Keratinocyte (primary cell): ENCODE results near the gene ZSWIM6. TPM values are rescaled to one million over a fixed set of nuclear protein-coding genes. Genes with fewer than 3 reads are reported as not detected.

Experiments
- DNase-seq: peaks from one replicate; pipeline ENCODE4 v3.0.0-alpha.2; 2011; ENCODE audit warnings: low read depth, missing footprints, low spot score
- FAIRE-seq: peaks from 2 replicates; lab custom pipeline; 2011; peaks lifted over from hg19 to GRCh38; lab: Jason Lieb, UNC
- H2AFZ ChIP-seq: 2 replicates; pipeline ENCODE4 v1.6.0; 2012; ENCODE audit warnings: low read length, control low read depth, inconsistent platforms; ENCODE audit not compliant: control insufficient read depth
- H3K27ac ChIP-seq: 2 replicates; pipeline ENCODE4 v1.5.1; 2011; ENCODE audit warnings: low read length; ENCODE audit not compliant: control insufficient read depth, insufficient read depth
- H3K27me3 ChIP-seq: 3 replicates; pipeline ENCODE4 v1.6.0; 2011; ENCODE audit warnings: low read length; ENCODE audit not compliant: control insufficient read depth, insufficient read depth; ENCODE audit errors: extremely low read depth
- H3K36me3 ChIP-seq, 2 experiments: 2 replicates in 1 of 2; 3 replicates in 1 of 2; pipeline ENCODE4 v1.5.1; 2011; ENCODE audit warnings: low read length in 2 of 2, mild to moderate bottlenecking in 1 of 2; ENCODE audit not compliant: control insufficient read depth in 2 of 2, insufficient read depth in 2 of 2; ENCODE audit errors: extremely low read depth in 1 of 2
- H3K4me1 ChIP-seq: 3 replicates; pipeline ENCODE4 v1.5.1; 2011; ENCODE audit warnings: low read length; ENCODE audit not compliant: control insufficient read depth, insufficient read depth; ENCODE audit errors: extremely low read depth
- H3K4me2 ChIP-seq: 3 replicates; pipeline ENCODE4 v1.6.0; 2011; ENCODE audit warnings: low read depth, low read length; ENCODE audit not compliant: control insufficient read depth, insufficient read depth; ENCODE audit errors: extremely low read depth
- H3K4me3 ChIP-seq, 3 experiments: fragments of 200-600 bp in 1 of 3; sonication (generic) in 1 of 3; 2 replicates in 2 of 3; 3 replicates in 1 of 3; pipeline ENCODE4 v1.5.1; 2011 to 2016; ENCODE audit warnings: low read length in 3 of 3, mild to moderate bottlenecking in 3 of 3, control low read depth in 2 of 3, inconsistent platforms in 1 of 3, low read depth in 1 of 3, mixed read lengths in 1 of 3, mixed run types in 1 of 3, moderate library complexity in 1 of 3; ENCODE audit not compliant: control insufficient read depth in 2 of 3, insufficient read depth in 2 of 3; ENCODE audit errors: extremely low read depth in 1 of 3
- H3K79me2 ChIP-seq: 2 replicates; pipeline ENCODE4 v1.6.0; 2012; ENCODE audit warnings: low read length; ENCODE audit not compliant: control insufficient read depth, insufficient read depth
- H3K9ac ChIP-seq: 3 replicates; pipeline ENCODE4 v1.6.0; 2011; ENCODE audit warnings: low read length; ENCODE audit not compliant: control insufficient read depth, insufficient read depth; ENCODE audit errors: extremely low read depth
- H3K9me1 ChIP-seq: 3 replicates; pipeline ENCODE4 v1.6.0; 2011; ENCODE audit warnings: low read length; ENCODE audit not compliant: control insufficient read depth, insufficient read depth; ENCODE audit errors: extremely low read depth
- H3K9me3 ChIP-seq: 2 replicates; pipeline ENCODE4 v1.5.1; 2012; ENCODE audit warnings: low read depth, low read length; ENCODE audit not compliant: control insufficient read depth
- H4K20me1 ChIP-seq: 3 replicates; pipeline ENCODE4 v1.6.0; 2011; ENCODE audit warnings: low read length; ENCODE audit not compliant: control insufficient read depth, insufficient read depth; ENCODE audit errors: extremely low read depth
- EZH2 ChIP-seq: IDR thresholded peaks from one replicate; pipeline ENCODE4 v1.6.1; 2012; ENCODE audit warnings: inconsistent platforms, mild to moderate bottlenecking, low read length, moderate library complexity
- dilution Hi-C: fragments of 300-500 bp; cut with MboI; formaldehyde crosslinking; loops from one replicate; pipeline ENCODE4 v1.7.0; 2020; ENCODE audit warnings: low sequenced_read_pairs; ENCODE audit not compliant: extremely low pct_ligation_motif_present
- polyA plus RNA-seq, 5 experiments: library from polyadenylated mRNA; depleted of rRNA in 3 of 5; stranded (reverse) in 3 of 5; stranded (forward) in 1 of 5; unstranded in 1 of 5; fragments of >200 nt; gene quantifications; 1 replicate in 1 of 5; 2 replicates in 3 of 5; 3 replicates in 1 of 5; pipeline versions ENCODE4 v1.2.1 to v1.2.3, GENCODE V29; 2011 to 2012; ENCODE audit warnings: missing spikeins in 2 of 5, low read depth in 1 of 5, low replicate concordance in 1 of 5
- TF ChIP-seq, protein P1 (sequence below), 3 experiments: IDR thresholded peaks in 1 of 3; conservative IDR thresholded peaks in 1 of 3; optimal IDR thresholded peaks in 1 of 3; 2 replicates in 2 of 3; 3 replicates in 1 of 3; pipeline versions ENCODE3 to v1.5.1; 2011; ENCODE audit warnings: low read length in 3 of 3, mild to moderate bottlenecking in 3 of 3, moderate library complexity in 2 of 3, control low read depth in 1 of 3, inconsistent platforms in 1 of 3; ENCODE audit not compliant: insufficient read depth in 2 of 3; ENCODE audit errors: extremely low read depth in 1 of 3

The ZSWIM6 gene
- polyA plus RNA-seq, 1 donor (not counting 4 experiments of a cell fraction or from before 2014, with no cell fraction given) = 9.9 TPM

DNA sequence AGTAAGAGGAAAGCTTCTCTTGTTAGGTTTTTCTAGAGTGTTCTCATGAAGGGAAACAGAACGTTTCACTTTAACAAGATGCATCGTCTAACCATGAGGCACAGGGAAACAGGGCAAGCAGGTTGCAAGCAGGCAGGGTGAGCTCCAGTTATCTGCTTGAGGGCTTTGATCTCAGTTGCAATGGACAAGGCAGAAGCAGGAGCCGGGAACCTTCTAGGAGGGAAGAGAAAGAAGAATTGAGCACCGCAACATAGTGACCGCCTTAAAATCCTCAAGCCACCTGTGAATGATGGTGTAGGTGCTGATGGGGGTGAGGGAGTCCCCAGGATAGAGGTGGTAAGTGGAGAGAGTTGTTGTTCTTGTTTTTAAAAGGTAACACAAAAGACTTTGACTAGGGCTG is 22.9 kb upstream of the ZSWIM6 start:
- no peak for FAIRE-seq

GRCh38 chr5:61311056-61311610 is 20.9 kb upstream of the ZSWIM6 start:
- Histone ChIP-seq H3K36me3 (no peaks in the 10 kb centered on the region), H3K4me1 (peaks cover 39% of the 10 kb centered on the region), H3K9ac (no peak overlapping the region), H3K79me2 (no peaks in the 10 kb centered on the region), H3K4me2 (no peak overlapping the region), H3K27ac (no peak overlapping the region), H3K27me3 (no peaks in the 10 kb centered on the region), H3K9me3 (no peaks in the 10 kb centered on the region), H3K4me3 (no peak overlapping the region), H4K20me1 (no peaks in the 10 kb centered on the region), H3K9me1 (no peaks in the 10 kb centered on the region), H2AFZ (no peak overlapping the region)
- FAIRE-seq (no peak), DNase-seq (no peak)
- dilution Hi-C loops = no loop called here
- TF ChIP-seq EZH2 = no peak
- TF ChIP-seq, protein P1, sequence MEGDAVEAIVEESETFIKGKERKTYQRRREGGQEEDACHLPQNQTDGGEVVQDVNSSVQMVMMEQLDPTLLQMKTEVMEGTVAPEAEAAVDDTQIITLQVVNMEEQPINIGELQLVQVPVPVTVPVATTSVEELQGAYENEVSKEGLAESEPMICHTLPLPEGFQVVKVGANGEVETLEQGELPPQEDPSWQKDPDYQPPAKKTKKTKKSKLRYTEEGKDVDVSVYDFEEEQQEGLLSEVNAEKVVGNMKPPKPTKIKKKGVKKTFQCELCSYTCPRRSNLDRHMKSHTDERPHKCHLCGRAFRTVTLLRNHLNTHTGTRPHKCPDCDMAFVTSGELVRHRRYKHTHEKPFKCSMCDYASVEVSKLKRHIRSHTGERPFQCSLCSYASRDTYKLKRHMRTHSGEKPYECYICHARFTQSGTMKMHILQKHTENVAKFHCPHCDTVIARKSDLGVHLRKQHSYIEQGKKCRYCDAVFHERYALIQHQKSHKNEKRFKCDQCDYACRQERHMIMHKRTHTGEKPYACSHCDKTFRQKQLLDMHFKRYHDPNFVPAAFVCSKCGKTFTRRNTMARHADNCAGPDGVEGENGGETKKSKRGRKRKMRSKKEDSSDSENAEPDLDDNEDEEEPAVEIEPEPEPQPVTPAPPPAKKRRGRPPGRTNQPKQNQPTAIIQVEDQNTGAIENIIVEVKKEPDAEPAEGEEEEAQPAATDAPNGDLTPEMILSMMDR (optimal IDR thresholded peaks at IDR 0.05 in 1 of 3, IDR thresholded peaks at IDR 0.05 in 1 of 3, conservative IDR thresholded peaks at IDR 0.05 in 1 of 3; ENCODE audit: extremely low read depth in 1 of 3, insufficient read depth in 2 of 3, low read length in 3 of 3) = no peak

More for the DNA sequence above, 22.9 kb upstream of the ZSWIM6 start:
- H3K27me3 ChIP-seq = no peaks in the 10 kb centered on the region
- no peaks in the 10 kb centered on the region for H3K36me3 ChIP-seq
- peaks cover 46% of the 10 kb centered on the region for H3K4me1 ChIP-seq
- TF ChIP-seq, protein P1 (optimal IDR thresholded peaks at IDR 0.05 in 1 of 3, IDR thresholded peaks at IDR 0.05 in 1 of 3, conservative IDR thresholded peaks at IDR 0.05 in 1 of 3; ENCODE audit: extremely low read depth in 1 of 3, insufficient read depth in 2 of 3, low read length in 3 of 3) = no peak
- TF ChIP-seq EZH2 = no peak
- no peaks in the 10 kb centered on the region for H3K9me1 ChIP-seq
- no peak overlapping the region for H3K9ac ChIP-seq
- H4K20me1 ChIP-seq = no peaks in the 10 kb centered on the region
- dilution Hi-C loops = no loop called here
- H3K9me3 ChIP-seq = no peaks in the 10 kb centered on the region
- DNase-seq = no peak
- H3K27ac ChIP-seq = no peak overlapping the region
- H3K4me2 ChIP-seq = no peak overlapping the region
- H3K4me3 ChIP-seq = no peak overlapping the region
- H2AFZ ChIP-seq = no peak overlapping the region
- no peaks in the 10 kb centered on the region for H3K79me2 ChIP-seq
